Mammary epithelial cell (primary cell): ENCODE data around the gene FBXO21.

Source experiments
- CTCF ChIP-seq, 2 donors: IDR thresholded peaks in 1 of 2; conservative IDR thresholded peaks in 1 of 2; 2 replicates each; pipeline ENCODE4 v1.5.1; 2011 to 2012; ENCODE audit warnings: inconsistent platforms in 2 of 2, low read length in 2 of 2, mild to moderate bottlenecking in 2 of 2, control low read depth in 1 of 2, low read depth in 1 of 2; ENCODE audit not compliant: insufficient read depth in 1 of 2; ENCODE audit errors: extremely low read depth in 1 of 2
- EZH2 ChIP-seq: IDR thresholded peaks from 2 replicates; pipeline ENCODE4 v1.6.1; 2012; ENCODE audit warnings: low read length, inconsistent platforms, borderline replicate concordance

- TF ChIP-seq EZH2 (no peak), CTCF (conservative IDR thresholded peaks at IDR 0.05 in 1 of 2, IDR thresholded peaks at IDR 0.05 in 1 of 2; ENCODE audit: extremely low read depth in 1 of 2, insufficient read depth in 1 of 2, low read depth in 1 of 2, low read length in 2 of 2) (no peak)
These were observed 64.5 kb downstream of the FBXO21 start for GRCh38 chr12:117125767-117126166.
